ENCODE data around the gene HBG2.

DNA sequence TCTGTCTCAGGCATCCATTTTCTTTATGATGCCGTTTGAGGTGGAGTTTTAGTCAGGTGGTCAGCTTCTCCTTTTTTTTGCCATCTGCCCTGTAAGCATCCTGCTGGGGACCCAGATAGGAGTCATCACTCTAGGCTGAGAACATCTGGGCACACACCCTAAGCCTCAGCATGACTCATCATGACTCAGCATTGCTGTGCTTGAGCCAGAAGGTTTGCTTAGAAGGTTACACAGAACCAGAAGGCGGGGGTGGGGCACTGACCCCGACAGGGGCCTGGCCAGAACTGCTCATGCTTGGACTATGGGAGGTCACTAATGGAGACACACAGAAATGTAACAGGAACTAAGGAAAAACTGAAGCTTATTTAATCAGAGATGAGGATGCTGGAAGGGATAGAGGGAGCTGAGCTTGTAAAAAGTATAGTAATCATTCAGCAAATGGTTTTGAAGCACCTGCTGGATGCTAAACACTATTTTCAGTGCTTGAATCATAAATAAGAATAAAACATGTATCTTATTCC is 26.1 kb upstream of the HBG2 start:
- no peak for TF ChIP-seq POLR2A (IDR thresholded peaks at IDR 0.05)
- TF ChIP-seq, protein P1, sequence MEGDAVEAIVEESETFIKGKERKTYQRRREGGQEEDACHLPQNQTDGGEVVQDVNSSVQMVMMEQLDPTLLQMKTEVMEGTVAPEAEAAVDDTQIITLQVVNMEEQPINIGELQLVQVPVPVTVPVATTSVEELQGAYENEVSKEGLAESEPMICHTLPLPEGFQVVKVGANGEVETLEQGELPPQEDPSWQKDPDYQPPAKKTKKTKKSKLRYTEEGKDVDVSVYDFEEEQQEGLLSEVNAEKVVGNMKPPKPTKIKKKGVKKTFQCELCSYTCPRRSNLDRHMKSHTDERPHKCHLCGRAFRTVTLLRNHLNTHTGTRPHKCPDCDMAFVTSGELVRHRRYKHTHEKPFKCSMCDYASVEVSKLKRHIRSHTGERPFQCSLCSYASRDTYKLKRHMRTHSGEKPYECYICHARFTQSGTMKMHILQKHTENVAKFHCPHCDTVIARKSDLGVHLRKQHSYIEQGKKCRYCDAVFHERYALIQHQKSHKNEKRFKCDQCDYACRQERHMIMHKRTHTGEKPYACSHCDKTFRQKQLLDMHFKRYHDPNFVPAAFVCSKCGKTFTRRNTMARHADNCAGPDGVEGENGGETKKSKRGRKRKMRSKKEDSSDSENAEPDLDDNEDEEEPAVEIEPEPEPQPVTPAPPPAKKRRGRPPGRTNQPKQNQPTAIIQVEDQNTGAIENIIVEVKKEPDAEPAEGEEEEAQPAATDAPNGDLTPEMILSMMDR (IDR thresholded peaks at IDR 0.05), result no peak

Measured in thyroid gland (tissue), 4 donors.